Omental fat pad (tissue), 4 donors: ENCODE measurements around the gene NOTO. TPM values are rescaled to one million over a fixed set of nuclear protein-coding genes. Genes with fewer than 3 reads are reported as not detected.

Experiments used
- ATAC-seq: fragments of 150-250 bp; one replicate; pipeline ENCODE4 v1.9.1; 2016; ENCODE audit warnings: mild to moderate bottlenecking, moderate library complexity; ENCODE audit not compliant: low FRiP score
- DNase-seq: peaks from one replicate; pipeline ENCODE4 v3.0.0-alpha.2; 2019; ENCODE audit warnings: low spot score
- CTCF ChIP-seq, 3 donors: fragments of 450-650 bp; IDR thresholded peaks; one replicate each; pipeline ENCODE4 v1.5.1; 2016 to 2017; ENCODE audit warnings: antibody characterized with exemption in 3 of 3, mild to moderate bottlenecking in 3 of 3, moderate library complexity in 2 of 3
- total RNA-seq, 4 donors: library from RNA; depleted of rRNA; stranded (reverse); fragments of >200 nt; gene quantifications; one replicate each; pipeline ENCODE4 v1.1.0, GENCODE V29; 2016

Gene NOTO
- total RNA-seq, 4 donors from 2014 or later: not detected

DNA sequence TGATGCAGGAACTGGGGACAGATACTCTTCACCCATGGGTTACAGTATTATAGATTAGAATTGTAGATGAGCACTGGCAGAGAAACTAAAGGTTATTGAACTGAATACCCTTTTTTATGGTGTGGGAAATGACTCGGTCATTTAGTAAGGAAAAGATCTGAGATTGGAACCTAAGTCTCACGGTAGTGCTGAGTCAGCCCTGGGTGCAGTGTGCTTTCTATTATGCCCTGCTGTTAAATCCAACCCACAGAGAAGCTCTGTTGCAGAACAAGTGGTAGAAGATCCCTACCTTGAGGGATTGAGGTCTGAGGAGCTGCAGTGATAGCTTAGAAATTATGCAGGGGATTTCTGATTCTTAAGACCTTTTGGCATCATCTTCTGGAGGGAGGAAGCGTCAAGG, 44.5 kb downstream of the NOTO start:
- TF ChIP-seq CTCF (IDR thresholded peaks at IDR 0.05): no peak
- ATAC-seq: no peak
- no peak for DNase-seq

- DNase-seq: no peak
- ATAC-seq: no peak
- no peak for TF ChIP-seq CTCF (IDR thresholded peaks at IDR 0.05)
These were observed 47.3 kb downstream of the NOTO start for GRCh38 chr2:73249636-73250035.

DNA sequence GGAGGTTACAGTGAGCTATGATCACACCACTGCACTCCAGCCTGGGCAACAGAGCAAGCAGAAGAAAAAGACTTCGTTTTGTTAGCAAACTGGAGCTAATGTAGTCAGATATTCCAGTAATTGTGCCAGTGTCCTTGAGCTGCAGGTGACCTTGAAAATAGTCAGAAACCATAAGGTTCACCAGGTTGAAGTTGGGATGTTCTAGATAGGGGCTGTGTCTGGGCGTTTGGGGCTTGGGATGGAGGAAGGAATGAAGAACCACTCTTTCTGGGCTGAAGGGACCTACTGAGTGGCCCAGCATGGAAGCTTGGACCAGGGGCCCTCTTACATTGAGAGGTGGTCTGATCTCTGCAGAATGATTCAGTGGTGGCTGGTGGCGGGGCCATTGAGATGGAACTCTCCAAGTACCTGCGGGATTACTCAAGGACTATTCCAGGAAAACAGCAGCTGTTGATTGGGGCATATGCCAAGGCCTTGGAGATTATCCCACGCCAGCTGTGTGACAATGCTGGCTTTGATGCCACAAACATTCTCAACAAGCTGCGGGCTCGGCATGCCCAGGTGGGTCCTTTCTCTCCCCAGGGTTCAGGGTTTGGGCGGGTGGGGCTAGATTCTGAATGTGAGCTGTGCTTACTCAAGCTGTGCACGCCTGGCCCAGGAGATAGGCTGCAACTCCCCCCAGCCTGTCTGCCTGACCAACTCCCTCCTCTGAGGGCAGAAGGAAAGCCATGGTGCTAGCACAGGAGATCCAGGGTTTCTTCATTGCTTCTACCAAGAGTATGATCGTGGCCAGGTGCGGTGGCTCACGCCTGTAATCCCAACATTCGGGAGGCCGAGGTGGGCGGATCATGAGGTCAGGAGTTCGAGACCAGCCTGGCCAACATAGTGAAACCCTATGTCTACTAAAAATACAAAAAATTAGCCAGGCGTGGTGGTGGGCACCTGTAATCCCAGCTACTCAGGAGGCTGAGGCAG, 48.8 kb downstream of the NOTO start:
- ATAC-seq (no peak), DNase-seq (no peak)
- no peak for TF ChIP-seq CTCF (IDR thresholded peaks at IDR 0.05)

DNA sequence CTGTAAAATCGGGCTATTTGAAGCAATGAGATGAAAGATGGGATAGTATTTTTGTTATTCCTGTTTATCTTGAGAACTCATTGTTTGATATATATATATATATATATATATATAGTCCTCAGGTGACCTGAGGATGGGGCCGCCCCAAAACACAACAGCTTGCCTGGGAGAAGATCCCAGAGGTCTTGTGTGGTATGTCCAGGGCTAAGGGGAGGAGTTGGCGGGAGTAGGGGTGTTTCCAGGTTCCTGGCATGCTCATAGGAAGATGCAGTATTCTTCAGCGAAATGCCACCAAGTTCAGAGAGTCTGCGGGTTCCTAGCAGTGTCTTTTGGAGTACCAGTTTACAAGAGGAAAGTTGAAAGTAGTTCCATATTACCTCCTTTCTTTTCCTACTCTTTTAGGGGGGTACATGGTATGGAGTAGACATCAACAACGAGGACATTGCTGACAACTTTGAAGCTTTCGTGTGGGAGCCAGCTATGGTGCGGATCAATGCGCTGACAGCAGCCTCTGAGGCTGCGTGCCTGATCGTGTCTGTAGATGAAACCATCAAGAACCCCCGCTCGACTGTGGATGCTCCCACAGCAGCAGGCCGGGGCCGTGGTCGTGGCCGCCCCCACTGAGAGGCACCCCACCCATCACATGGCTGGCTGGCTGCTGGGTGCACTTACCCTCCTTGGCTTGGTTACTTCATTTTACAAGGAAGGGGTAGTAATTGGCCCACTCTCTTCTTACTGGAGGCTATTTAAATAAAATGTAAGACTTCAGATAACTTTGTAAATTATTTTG, 50.1 kb downstream of the NOTO start:
- no peak for TF ChIP-seq CTCF (IDR thresholded peaks at IDR 0.05)
- no peak for ATAC-seq
- no peak for DNase-seq

- TF ChIP-seq CTCF (IDR thresholded peaks at IDR 0.05): no peak
- ATAC-seq (no peak), DNase-seq (no peak)
These were observed 51.0 kb downstream of the NOTO start for GRCh38 chr2:73253400-73253799.

DNA sequence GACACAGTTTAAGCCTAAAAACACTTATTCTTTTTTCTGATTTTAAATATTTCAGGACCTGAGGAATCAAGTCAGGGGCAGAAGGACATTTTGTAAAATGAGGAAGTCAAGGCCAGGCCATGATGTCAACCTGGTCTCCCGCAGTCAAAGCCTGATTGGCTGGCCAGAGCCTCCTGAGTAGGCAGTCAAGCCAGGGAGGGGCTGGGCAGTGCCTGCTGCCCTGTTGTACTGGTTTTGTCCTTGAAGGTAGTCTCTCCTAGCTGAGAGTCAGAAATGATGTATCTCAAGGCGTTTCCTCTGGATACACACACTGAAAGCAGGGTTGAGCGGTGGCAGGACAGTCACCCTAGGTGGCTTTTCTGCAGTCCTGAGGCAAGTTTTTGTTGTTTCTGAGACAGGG, 51.5 kb downstream of the NOTO start:
- no peak for DNase-seq

More for the DNA sequence above, 51.5 kb downstream of the NOTO start:
- no peak for ATAC-seq
- TF ChIP-seq CTCF (IDR thresholded peaks at IDR 0.05): no peak
